ENCODE results near the gene ARL15. TPM values are rescaled to one million over a fixed set of nuclear protein-coding genes. Genes with fewer than 3 reads are reported as not detected.

ARL15 gene
- total RNA-seq, result 75.0 TPM

GRCh38 chr5:54310433-54311175 is at the start of gene ARL15:
Gene ARL15, minus strand, starts transcription at chr5:54310573.

Small RNAs within 50 kb of the gene (small RNA-seq; reads per million reads assigned to genes)
- gene AC008873.1 (ENCODE audit: low replicate concordance) (not detected), gene MIR4459 (ENCODE audit: low replicate concordance) (not detected), gene MIR581 (ENCODE audit: low replicate concordance) (not detected), gene RNU6-272P (ENCODE audit: low replicate concordance) (not detected)

Other genes starting within 250 kb of the ARL15 start
- gene HSPB3, start 145.1 kb upstream of the ARL15 start, total RNA-seq, result 17.4 TPM
- gene SNX18, start 207.2 kb upstream of the ARL15 start, total RNA-seq, result 46.7 TPM

All from metanephros (tissue), 2 donors.